ENCODE data around the gene PAM. TPM values are rescaled to one million over a fixed set of nuclear protein-coding genes. Genes with fewer than 3 reads are reported as not detected.
"Not testable (repeated sequence)": the region's sequence is repeated elsewhere in the genome, so short reads cannot be mapped to it uniquely, and the experiment has no call there.

The PAM gene
- total RNA-seq, 1 donor from 2014 or later, result 859 TPM

- ATAC-seq (ENCODE audit: poor library complexity) (no peak), DNase-seq (no peak)
- intact Hi-C loops (cut with DNase I), result no loop called here
Observed at GRCh38 chr5:102770803-102771202, 15.7 kb downstream of the PAM start.

- intact Hi-C loops (cut with DNase I), result no loop called here
- DNase-seq (no peak), ATAC-seq (ENCODE audit: poor library complexity) (no peak)
Observed at GRCh38 chr5:102771435-102771834, 16.3 kb downstream of the PAM start.

DNA sequence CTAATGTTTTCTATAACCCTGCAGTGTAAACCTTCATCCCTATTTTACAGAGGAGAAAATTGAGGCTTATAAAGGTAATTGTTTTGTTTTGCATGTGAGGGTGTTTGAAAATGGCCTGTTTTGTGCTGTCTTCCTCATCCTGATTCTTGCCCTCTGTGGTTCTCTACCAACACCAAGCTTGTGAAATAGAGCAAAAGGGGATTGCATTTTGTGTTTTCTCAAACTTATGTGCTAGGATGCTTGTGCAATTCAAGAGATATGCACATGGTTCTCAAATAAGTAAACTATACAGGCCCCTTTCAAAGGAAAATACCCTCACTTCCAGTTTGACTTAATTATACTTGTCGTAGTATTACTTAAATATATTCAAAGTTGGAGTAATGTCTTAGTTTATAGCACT lies 17.2 kb downstream of the PAM start:
- ATAC-seq (ENCODE audit: poor library complexity) (no peak), DNase-seq (no peak)
- intact Hi-C loops (cut with DNase I), result no loop called here

DNA sequence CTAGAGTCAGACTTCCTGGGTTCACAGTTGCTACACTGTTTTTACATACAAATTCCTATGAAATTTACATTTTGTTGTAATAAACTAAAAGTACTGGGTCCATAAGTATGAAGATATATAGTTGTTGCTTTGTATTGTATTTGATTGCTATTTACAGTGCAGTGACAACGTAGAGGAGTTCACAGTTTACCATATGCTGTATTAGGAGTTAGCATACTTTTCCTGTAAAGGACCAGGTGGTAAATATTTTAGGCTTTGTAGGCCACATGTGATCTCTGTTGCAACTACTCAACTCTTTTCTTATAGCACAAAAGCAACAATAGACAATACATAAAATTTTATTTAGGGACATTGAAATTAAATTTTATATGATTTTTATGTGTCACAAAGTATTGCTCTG lies 18.0 kb downstream of the PAM start:
- ATAC-seq (ENCODE audit: poor library complexity) (no peak), DNase-seq (no peak)
- intact Hi-C loops (cut with DNase I), result no loop called here

DNA sequence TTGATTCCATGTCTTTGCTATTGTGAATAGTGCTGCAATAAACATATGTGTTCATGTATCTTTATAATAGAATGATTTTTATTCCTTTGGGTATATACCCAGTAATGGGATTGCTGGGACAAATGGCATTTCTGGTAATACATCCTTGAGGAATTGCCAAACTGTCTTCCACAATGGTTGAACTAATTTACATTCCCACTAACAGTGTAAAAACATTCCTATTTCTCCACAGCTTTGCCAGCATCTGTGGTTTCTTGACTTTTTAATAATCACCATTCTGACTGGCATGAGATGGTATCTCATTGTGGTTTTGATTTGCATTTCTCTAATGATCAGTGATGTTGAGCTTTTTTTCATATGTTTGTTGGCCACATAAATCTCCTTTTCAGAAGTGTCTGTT lies 20.7 kb downstream of the PAM start:
- intact Hi-C loops (cut with DNase I); ATAC-seq (ENCODE audit: poor library complexity); DNase-seq: not testable (repeated sequence)

GRCh38 chr5:102777099-102777498 lies 22.0 kb downstream of the PAM start:
- ATAC-seq (ENCODE audit: poor library complexity) (no peak), DNase-seq (no peak)
- intact Hi-C loops (cut with DNase I), result no loop called here

GRCh38 chr5:102778478-102778877 lies 23.4 kb downstream of the PAM start:
- intact Hi-C loops (cut with DNase I), result no loop called here
- no peak for ATAC-seq (ENCODE audit: poor library complexity)

DNA sequence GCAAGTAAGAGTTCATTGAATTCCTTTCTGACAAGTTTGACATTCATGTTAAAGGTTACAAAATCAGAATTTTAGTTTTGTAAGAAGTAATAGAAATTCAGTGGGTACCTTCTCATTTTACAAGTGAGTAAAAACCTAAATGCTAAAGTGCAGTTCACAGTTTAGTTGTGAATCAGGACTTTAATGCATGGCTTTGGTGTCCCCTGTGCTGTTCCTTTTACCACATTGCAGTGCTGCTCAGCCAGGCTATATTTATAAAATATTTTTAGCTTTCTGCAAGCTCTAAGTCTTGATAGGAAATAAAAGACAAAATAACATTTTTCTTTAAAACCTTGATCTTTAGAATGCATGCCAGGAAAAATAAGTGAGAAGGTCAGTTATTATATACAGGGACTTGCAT lies 26.3 kb downstream of the PAM start:
- intact Hi-C loops (cut with DNase I), result no loop called here
- ATAC-seq (ENCODE audit: poor library complexity) (peak; percentile 67), DNase-seq (no peak)

More at GRCh38 chr5:102778478-102778877, 23.4 kb downstream of the PAM start:
- no peak for DNase-seq

- ATAC-seq (ENCODE audit: poor library complexity) (peak; percentile 50), DNase-seq (no peak)
- intact Hi-C loops (cut with DNase I), result no loop called here
Observed at GRCh38 chr5:102781786-102782185, 26.7 kb downstream of the PAM start.

DNA sequence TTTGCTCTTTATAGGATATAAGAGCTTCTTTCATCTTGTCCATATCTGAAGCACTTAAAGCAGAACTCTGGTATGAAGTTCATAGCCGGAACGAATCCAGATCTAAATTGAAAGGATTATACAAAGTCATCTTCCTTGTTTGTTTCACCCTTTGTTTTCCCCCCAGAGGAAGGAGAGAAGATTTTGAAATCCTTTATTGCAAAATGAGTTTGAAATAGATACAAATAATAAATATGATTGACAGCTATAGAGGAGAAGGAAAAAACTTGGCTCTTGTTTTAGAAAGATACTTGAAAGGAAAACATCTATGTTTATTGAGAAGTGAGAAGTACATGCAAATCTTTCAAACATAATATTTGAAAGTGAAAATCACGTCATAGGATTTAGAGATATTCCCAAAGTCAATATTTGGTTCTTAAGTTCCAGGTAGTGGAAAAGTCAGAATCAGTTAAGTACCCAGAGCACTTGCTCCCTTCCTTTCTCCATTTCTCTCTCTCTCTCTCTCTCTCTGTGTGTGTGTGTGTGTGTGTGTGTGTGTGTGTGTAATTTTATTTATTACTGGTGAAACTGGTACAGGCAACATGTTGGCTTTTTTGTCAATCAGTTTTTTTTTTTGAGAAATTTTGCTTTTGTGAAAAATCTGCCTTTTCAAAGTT lies 27.2 kb downstream of the PAM start:
- DNase-seq (no peak), ATAC-seq (ENCODE audit: poor library complexity) (no peak)
- intact Hi-C loops (cut with DNase I), result no loop called here

DNA sequence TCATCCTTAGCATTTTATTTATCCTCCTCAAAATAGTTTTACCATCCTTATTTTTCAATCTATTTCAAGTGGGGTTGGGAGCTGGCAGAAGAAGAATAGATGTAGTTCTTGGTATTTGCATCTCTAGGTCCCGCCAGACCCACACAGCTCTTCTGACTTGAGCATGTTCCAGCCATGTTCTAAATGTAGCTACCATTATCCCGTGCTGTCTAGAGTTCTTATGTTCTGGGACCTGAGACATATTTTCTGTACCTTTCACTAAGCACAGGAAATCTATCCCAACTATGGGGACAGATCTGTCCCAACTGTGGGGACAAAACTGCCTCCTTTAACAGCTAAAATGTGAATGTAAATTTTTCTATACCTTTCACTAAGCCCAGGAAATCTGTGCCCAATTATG lies 32.0 kb downstream of the PAM start:
- intact Hi-C loops (cut with DNase I), result no loop called here
- no peak for ATAC-seq (ENCODE audit: poor library complexity)
- no peak for DNase-seq

DNA sequence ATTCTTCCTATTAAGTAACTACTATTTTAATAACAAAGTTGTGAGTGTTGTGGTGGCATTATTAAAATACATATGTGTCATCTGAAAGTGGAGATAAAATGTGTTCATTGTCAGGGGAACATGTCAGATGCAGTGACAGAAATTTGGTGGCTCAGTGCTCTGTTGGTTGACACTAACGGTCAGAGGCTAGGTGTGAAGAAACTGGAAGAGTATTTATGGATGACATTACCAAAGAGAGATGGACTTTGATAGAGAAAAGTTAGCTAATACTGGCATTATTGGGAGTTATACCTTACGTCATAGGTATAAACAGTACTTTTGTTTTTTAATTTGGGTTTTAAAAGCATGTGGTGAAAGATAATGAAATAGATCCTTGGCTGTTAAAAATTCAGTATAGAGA lies 33.7 kb downstream of the PAM start:
- intact Hi-C loops (cut with DNase I), result no loop called here
- ATAC-seq (ENCODE audit: poor library complexity) (no peak), DNase-seq (no peak)

GRCh38 chr5:102789469-102789868 lies 34.4 kb downstream of the PAM start:
- DNase-seq (no peak), ATAC-seq (ENCODE audit: poor library complexity) (no peak)
- intact Hi-C loops (cut with DNase I), result no loop called here

GRCh38 chr5:102790748-102791147 lies 35.6 kb downstream of the PAM start:
- no peak for DNase-seq
- intact Hi-C loops (cut with DNase I), result loop anchor here (10.0 kb wide), 1 partner anchor 74 kb away; no protein-coding TSS in a partner anchor
- ATAC-seq (ENCODE audit: poor library complexity), result no peak

- ATAC-seq (ENCODE audit: poor library complexity), result no peak
- DNase-seq, result no peak
- intact Hi-C loops (cut with DNase I), result loop anchor here (10.0 kb wide), 1 partner anchor 72 kb away; no protein-coding TSS in a partner anchor
Observed at GRCh38 chr5:102792705-102793104, 37.6 kb downstream of the PAM start.

DNA sequence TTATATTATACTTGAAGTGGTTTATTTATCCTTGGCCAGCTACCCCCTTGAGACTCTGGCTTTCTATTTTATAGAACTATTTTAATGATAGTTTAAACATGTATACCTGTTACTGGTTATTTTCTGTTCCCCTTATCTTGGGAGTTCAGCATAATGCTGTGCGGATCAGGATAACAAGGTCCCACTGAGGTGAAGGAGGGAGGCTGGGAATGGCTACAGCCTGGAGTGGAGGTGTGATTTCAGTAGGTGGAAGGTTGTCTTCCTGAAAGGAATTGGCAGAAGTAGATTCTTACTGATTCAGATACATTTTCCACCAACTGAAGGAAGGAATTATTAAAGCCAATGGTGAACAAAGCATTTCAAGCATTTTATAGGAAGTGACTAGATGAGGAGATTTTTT lies 38.9 kb downstream of the PAM start:
- no peak for ATAC-seq (ENCODE audit: poor library complexity)
- intact Hi-C loops (cut with DNase I), result loop anchor here (10.0 kb wide), 1 partner anchor 71 kb away; no protein-coding TSS in a partner anchor
- no peak for DNase-seq

GRCh38 chr5:102794677-102795331 lies 39.7 kb downstream of the PAM start:
- intact Hi-C loops (cut with DNase I), result loop anchor here (10.0 kb wide), 1 partner anchor 70 kb away; no protein-coding TSS in a partner anchor
- no peak for ATAC-seq (ENCODE audit: poor library complexity)
- no peak for DNase-seq

GRCh38 chr5:102795526-102795925 lies 40.4 kb downstream of the PAM start:
- ATAC-seq (ENCODE audit: poor library complexity) (no peak), DNase-seq (no peak)
- intact Hi-C loops (cut with DNase I), result loop anchor here (10.0 kb wide), 1 partner anchor 69 kb away; no protein-coding TSS in a partner anchor

DNA sequence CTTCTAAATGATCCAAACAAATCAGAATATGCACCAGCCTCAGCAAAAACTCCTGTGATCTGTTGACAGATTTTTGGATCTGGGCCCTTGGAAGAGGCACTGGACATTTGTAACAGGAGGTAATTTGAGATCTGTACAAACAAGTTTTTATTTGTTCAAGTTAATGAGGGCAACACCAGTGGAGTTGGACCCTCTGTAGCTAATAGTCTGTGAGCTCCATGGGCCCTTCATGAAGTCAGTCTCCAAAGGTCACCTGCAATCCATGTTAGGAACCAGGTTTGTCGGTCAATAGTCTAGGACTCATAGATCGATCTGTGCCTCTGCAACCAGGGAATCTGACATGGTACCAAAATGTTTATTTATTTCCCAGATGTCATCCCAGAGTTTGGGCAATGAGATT lies 40.9 kb downstream of the PAM start:
- intact Hi-C loops (cut with DNase I), result loop anchor here (10.0 kb wide), 1 partner anchor 69 kb away; no protein-coding TSS in a partner anchor
- DNase-seq (no peak), ATAC-seq (ENCODE audit: poor library complexity) (peak; percentile 60)

- ATAC-seq (ENCODE audit: poor library complexity) (no peak), DNase-seq (no peak)
- intact Hi-C loops (cut with DNase I), result loop anchor here (10.0 kb wide), 1 partner anchor 68 kb away; no protein-coding TSS in a partner anchor
Observed at GRCh38 chr5:102796498-102796897, 41.4 kb downstream of the PAM start.

Measured in Right ventricle myocardium superior (tissue), 1 donor.